Suppressor macrophage treated with lipopolysaccharide for 4 hours (primary cell): ENCODE measurements around the gene ESPL1.
A peak's percentile ranks its signal among the peaks of the same experiment; 100 is the strongest.

ENCODE experiments used
- DNase-seq: peaks from one replicate; pipeline ENCODE4 v3.0.0-alpha.2; 2020

Gene ESPL1

DNA sequence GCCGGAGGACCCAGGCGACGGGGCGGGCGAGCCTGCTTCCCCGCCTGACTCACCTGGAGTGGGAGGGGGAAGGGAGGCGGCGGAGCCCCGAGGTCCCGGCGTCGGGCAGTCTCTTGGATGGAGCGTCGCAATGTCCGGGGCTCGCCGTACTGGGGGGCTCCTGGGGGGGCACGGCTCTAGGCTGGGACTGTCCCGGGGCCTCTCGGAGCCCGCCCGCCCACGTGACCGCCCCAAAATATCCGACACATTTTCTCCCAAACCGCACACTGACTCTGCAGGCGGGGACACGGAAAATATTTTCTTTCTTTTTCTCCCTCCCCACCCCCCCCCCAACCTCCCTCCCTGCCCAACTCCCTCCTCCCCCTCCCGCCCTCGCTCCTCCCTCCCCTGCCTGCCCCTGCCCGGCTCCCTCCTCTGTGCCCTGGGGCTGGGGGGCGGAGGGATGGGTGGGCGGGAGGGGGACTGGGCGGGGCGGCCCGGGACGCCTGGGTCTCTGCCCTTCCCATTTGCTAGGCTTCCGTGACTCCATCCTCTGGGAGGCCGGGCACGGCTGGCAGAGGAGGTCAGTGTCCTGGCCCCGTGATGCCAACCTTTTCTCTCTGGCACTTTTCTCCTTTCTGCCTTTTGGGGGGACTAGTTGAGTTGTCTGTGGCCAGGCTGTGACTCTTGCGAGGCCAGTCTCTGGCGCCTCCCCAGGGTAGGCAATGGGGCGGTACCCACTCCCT is 36.0 kb upstream of the ESPL1 start, which contains the start of gene RARG:
RARG (minus strand) TSS at position 289 of the 725 bp plus-strand sequence. CDS start 4,664 bp downstream, outside the sequence.
- DNase-seq = no peak

DNA sequence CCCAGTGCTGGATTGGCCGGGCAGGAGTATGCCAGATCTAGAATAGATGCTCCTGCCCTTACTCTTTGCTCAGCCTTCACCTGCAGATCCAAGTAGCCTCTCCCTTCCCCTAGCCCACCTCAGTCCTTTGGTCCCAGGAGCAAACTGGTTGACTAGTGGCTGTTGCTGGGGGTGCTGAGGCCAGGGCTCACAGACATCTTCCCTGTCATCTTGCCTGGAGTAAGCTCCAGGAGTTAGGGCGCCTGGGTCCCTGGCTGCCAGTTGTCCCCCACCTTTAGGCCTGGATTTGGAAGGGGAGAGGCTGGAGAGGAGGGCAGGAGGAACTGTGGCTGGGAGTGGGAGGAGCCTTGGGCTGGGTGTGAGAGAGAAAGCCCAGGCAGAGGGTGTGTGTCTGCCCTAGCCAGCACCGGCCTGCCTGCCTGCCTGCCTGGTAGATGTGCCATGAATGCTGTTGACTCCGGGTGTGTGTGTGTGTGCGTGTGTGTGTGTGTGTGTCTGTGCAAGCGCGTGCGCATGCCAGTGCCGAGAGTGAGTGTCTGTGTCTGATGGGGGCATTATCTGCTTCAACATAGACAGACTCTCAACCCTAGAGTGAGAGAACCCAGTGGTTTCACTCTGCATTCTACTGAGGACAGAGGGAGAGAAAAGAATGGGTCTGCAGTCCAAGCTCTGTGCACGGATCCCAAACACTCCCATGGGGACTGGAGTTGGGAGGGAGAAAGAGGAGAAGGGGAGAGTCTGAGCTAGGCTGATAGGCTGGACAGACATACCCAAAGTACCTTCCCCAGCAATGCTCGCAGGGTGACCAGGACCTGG is 35.2 kb upstream of the ESPL1 start:
- DNase-seq = peak; percentile 46

DNA sequence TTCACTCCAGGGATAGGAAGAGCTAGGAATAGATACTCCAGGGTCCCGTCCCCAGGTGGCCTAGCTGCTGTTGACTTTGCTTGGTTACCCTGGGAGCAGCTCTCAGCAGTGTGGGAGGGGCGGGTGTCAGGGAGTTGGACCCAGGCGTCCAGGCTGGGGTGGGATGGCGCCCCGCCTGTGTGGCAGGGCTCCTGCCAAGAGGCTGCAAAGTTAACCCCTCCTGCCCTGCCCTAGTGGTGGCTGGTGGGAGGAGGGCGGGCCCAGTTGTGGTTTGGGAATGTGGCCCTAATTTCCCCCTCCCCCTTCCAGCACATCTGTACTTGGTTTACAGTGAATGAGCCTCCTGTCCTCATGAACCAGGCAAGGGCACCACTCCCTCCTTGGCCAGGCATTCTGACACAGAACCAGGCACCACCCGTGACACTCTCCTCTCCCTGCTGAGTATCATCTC is 34.4 kb upstream of the ESPL1 start:
- DNase-seq = no peak

DNA sequence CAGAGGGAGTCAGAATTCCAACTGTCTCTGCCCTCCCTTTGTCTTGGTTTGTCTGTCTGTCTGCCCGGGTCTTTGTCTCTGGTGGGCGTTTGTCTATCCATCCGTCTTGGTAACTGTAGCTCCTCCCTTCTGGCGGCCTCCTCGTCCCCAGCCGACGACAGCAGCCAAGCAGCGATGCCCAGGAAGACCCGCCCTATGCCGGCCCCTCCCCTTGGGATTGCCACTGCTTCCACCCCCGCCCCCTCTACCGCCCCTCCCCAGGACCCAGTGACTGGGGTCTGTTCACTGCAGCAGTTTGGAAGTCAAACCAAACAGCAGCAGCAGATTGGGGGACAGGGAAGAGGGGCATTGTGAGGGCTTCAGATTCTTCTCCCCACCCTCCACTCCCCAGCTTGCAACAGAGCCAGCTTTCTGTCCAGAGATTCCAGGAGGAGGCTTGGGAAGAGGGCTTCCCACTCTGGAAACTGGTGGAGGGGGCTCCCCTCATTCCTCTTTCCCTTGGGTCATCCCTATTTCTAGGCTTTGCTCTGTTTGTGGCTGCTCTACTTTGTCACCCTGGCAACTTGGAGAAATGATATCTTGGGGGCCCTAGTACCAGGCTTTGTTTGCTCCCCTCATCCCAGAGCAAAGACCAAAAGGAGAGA is 33.7 kb upstream of the ESPL1 start:
- no peak for DNase-seq

DNA sequence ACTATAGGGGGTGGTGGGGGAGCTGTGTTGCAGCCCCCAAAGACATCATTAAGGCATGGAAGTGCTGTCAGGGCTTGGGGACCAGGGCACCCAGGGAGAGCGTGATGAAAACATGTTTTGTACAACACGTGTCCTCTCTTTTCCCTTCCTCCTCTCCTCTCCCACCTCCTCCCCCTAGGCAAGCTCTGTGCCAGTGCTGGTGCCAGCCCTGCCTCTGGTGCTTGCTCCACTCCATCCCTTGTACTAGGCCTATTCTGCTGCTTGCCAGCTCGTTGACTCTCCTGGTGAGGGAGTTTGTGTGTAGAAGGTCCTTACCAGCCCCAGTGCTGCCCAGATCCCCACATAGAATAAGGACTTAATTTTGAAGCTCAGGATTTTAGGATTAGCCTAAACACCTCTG is 32.9 kb upstream of the ESPL1 start:
- DNase-seq = no peak

DNA sequence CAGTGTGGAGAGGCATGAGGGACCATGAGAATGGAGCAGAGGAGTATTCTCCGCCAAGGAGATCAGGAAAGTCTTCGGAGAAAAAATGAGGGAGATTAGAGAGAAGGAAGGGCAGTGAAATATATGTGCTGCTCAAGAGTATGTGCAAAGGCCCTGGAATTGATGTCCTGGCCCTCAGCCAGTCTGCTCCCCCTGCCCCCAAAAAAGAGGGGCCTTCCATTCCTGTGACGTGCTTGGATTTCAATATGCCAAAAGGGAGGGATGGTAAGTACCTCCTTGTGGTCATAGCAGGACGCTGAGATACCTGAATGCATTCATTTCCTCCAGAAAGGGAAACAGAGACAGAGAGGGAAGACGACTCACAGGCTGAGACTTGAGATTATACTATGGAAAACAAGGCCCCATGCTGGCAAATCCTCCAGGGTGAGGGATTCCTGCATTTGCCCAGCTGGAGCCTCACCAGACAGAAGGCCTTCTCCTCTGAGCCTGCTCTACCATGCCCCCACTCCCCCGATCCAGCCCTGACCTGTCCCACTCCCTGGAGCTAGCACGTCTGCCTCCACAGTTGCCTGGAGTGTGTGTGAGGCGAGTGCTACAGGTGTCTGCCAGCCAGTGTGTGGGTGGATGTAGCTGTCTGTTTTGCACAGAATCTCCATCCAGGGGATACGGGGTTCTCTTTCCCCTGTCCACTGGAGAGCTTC is 32.2 kb upstream of the ESPL1 start:
- no peak for DNase-seq

DNA sequence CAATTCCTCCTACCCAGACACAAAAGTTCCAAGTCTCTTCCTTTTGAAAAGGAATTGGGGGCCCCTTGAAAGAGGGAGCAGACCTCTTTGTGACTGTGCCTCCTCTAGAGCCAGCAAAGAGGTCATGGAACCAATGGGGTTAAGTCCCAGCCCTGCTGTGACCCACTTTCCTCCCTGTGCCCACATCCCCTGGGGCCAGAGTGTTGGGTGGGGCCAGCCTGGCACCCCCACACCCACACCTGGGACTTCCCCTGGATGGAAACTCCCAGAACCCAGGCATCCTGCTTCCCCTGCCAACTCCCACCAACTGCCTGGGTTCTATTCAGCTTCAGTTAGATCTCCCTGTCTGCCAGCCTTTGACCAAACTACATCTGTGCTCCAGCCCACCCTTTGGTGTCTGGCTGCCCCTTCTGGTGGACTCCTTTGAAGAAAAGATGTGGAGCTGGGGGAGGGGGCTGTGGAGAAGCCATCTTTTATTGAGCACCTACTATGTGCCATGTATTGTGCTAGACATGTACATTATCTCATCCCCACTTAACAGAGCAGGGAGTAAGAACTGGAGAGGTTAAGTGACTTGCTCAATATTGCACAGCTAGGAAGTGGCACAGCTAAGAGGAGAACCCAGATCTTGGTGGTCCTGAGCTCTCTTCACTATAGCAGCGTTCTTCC is 31.5 kb upstream of the ESPL1 start:
- DNase-seq = no peak

DNA sequence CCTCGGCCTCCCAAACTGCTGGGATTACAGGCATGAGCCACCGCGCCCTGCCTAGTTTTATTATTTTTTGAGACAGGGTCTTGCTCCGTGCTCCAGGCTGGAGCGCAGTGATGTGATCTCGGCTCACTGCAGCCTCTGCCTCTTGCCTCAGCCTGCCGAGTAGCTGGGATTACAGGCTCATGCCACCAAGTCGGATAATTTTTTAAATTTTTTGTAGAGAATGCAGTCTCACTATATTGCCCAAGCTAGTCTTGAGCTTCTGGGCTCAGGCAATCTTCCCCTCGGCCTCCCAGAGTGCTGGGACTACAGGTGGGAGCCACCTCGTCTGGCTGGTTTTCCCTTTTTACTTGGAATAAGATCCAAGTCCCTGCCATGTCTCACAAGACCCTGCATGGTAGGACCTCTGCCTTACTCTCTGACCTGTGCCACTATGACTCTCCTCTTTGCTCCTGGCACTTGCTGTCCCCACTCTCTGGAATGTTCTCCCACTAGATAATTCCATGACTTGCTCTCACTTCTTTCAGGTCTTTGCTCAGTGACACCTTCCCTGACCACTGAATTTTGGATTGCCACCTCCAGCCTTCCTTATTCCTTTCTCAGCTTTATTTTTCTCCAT is 28.3 kb upstream of the ESPL1 start:
- DNase-seq = no peak

DNA sequence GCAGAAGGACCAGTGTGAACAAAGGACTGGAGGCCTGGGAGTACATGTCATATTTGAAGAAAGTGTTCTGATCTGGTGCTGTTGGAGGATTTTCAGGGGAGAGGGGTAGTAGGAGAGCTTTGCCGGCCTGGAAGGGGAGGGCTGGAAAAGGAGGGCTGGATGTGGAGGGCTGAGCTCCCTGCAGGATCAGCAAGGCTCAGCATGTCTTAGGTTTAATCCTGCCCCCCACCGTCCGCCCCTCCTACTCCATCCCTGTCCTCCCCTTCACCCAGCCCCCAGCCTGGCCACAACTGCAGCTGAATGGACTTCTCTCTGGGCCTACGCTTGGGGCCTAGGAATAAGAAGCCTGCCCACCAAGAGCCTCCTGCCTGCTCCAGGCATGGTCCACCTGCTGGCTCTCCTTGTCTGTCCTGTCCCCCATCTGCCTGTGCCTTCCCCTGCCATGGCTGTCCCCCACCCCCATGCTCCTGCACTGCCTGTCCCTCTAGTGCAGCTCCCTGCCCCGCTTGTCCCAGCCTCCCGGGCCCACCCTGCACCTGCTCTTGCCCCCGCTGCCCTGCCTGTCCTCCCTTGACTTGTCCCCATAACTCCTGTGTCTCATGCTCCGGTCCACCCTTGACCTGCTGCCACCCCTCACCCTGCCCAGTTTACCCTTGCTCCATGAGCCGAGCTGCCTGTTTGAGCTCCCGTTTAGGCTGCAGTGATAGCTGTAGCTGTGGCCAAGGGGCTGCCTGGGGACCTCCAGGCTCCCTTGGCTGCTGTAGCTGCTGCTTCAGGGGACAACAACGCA is 26.3 kb upstream of the ESPL1 start:
- no peak for DNase-seq

DNA sequence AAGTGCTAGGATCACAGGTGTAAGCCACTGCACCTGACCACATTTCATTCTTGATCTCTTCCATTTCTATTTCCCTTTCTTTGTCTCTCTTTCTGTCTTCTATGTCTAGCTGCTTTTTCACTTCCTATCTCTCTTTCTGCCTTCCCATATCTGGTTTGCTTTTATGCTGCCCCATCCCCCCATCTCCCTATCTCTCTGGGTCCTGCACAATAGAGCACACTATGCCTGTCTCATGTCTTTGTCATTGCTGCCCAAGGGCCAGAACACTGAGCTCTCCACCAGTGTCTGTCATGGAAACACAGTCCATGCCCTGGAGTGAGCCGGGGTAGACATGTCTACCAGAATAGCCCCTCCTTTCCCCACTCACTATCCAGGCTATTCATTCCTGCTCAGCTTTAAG is 23.8 kb upstream of the ESPL1 start:
- no peak for DNase-seq

DNA sequence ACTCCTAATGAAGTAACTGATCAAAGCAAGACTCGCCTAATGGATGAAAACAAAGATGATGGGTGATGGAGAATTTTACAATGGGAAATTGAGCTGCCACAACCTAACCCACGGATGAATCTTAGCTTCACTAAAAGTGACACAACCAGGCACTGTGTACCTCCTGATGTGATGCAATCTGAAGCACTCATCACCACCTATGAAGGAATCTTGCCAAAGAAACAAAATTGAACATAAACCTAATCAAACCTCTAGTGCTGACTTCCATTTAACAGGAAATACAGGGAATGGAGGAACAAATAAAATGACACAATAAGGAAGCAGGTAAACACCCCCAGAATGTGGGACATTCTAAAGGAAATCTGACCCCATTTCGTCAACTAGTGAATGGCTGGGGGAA is 22.8 kb upstream of the ESPL1 start:
- no peak for DNase-seq

DNA sequence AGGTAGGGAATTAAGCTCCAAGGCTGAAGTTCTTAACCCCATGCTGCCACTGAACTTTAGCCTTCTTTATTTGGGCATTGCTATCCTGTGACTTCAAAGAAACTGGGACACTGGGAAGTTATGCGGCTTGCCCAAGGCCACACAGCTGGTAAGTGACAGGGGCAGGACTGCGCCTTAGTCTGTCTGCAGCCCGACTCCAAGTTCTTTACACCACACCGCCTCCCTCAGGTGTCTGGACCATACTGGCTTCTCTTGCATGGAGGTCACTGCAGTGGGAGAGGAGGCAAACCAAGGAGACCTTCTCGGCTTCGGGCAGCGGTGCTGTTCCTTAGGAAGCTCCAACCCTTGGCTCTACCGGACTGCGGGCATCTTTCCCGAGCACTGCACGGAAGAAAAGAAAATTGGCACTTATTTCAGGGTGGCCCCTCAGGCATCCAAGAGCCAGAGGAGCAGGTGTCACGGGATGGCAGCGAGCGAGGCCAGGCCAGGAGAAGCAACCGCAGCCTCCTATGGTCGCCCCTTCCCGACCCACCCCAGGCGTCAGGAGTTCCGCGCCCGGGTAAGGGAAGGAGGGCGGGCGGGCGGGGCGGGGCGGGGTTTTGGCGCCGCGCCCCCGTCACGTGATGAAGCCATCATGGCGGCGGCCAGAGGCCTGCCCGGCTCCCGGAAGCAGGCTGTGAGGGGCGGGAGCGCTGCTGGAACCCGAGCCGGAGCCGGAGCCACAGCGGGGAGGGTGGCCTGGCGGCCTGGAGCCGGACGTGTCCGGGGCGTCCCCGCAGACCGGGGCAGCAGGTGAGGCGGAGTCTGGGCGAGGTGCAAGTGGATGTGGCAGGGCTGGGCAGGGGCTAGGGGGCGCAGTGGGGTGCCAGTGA is 16.4 kb upstream of the ESPL1 start:
- DNase-seq = peak; percentile 84

DNA sequence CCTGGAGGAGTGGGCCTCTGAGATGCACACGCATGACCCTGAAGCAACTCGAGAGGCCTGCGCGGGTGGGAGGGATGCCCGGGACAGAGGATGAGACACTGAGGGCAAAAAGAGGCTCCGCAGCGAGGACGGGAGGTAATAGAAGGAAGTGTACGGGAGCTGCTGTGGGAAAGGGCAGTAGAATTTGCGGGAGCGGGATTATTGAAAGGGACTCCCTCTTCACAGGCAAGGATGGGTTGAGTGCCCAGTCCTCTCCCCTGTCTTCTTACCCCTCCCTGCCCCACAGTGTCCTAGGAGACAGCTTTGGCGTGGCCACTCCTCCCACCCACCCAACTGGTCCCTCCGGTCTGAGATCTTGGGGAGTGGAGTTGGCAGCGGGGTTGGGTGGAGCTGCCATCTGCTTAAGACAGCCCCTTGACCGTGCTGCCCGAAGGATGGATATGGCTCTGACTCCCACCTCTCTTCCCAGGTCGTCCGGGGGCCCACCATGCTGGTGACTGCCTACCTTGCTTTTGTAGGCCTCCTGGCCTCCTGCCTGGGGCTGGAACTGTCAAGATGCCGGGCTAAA is 15.7 kb upstream of the ESPL1 start:
- peak; percentile 34 for DNase-seq

DNA sequence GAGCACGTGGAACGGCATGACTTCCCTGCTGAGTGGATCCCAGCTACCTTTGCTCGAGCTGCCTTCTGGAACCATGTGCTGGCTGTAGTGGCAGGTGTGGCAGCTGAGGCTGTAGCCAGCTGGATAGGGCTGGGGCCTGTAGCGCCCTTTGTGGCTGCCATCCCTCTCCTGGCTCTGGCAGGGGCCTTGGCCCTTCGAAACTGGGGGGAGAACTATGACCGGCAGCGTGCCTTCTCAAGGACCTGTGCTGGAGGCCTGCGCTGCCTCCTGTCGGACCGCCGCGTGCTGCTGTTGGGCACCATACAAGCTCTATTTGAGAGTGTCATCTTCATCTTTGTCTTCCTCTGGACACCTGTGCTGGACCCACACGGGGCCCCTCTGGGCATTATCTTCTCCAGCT is 14.8 kb upstream of the ESPL1 start:
- no peak for DNase-seq

DNA sequence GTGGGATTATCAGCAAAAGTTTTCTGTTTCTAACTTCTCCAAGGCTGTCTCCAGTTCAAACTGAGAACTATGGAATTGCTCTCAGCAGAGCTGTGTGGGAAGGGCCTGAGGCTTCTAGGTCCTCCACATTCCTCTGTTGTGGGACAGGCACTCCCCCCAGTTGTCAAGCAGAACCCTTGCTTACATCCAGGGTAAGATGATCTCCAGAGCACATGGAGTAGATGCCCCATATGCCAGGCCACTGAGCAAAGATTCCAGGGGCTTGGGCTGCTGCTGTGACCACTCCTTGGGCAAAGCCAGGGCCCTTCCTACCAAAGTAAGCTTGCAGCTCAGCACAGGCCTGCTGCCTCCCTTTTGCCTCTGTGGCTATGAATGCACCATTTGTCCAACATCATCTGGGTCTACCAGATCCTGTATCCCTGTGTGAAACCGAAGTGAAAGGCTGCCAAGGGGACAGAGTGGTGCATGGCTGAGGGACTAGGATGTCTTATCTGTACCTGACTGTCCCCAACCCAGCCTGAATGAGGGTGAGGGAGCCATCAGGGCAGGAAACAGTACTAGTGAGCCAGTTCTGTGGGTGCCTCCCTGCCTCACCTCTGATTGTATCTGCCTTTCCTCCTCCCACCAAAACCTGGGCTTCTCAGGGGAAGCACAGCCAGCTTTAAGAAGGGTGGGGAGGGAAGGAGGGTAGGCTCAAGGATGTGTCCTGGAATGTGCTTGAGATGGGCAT is 13.1 kb upstream of the ESPL1 start:
- no peak for DNase-seq

DNA sequence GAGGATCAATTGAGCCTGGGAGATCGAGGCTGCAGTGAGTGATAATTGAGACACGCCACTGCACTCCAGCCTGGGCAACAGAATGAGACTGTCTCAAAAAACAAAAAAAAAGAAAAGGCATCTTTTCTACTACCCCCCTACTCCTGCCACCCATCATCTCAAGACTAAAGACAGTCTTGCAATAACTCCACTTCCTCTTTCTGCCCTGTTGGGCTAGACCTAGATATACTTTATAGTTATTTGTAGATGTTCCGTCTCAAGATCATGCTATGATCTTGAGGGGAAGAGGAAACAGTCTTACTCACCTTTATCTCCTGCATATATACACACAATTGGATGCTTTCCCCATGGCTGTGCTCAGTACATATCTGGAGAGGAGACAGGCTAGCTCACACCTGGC is 12.1 kb upstream of the ESPL1 start:
- peak; percentile 59 for DNase-seq

DNA sequence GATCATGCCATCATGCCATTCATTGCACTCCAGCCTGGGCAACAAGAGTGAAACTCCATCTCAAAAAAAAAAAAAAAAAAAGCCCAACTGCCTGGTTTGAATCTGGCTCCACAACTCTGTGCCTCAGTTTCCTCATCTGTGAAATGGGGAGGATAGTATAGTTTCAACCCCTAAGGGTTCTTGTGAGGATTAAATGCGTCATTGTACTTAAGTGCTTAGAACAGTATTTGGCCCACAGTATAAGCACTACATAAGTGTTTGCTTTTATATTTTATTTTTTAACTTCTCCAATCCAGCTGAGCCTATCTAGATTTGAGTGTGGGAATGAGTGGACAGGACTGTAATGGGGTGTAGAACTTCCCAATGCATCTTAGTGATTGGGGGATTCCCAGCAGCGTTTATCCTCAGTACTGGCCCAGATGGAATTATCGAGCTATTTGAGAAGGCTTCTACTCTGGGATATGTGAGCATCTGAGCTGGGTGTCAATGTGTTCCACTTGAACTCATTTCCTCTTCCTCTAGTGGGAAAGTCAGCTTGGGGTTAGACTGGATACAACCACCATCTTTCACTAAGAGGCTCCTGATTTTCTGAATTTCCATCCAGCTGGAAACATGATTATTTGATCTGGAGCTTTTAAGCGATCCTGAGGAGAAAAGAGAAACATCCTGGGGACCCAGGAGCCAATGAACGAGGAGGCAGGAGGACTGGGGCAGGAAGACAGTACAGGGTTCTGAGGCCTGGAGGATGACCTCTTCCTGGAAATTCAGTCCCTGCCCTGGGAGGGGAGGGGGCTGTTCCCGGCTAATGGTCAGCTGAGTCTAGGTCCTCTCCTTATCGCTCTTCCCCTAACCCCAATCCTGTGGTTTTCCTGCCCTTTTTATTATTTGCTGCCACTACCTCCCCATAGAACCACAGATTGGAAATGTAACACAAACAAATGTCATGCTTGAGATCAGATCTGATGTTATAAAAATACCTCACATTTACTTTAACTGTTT is 9.3 kb upstream of the ESPL1 start:
- no peak for DNase-seq

DNA sequence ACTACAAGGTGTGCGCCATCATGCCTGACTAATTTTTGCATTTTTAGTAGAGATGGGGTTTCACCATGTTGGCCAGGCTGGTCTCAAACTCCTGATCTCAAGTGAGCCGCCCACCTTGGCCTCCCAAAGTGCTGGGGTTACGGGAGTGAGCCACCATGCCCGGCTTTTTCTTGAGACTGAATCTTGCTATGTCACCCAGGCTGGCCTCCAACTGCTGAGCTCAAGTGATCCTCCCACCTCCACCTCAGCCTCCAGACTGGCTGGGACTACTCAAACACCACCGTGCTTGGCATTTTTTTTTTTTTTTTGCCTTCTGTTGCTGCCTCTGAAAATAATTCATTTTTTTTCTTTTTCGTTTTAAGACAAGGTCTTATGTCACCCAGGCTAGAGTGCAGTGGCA is 8.2 kb upstream of the ESPL1 start:
- no peak for DNase-seq
